Inflammatory macrophage (primary cell): Measurements from ENCODE around the gene KRTAP4-5.
"Not testable (repeated sequence)": the region's sequence is repeated elsewhere in the genome, so short reads cannot be mapped to it uniquely, and the experiment has no call there.

ENCODE experiments used
- DNase-seq, 2 donors: peaks; one replicate each; pipeline ENCODE4 v3.0.0-alpha.2; 2020 to 2022

Gene KRTAP4-5

DNA sequence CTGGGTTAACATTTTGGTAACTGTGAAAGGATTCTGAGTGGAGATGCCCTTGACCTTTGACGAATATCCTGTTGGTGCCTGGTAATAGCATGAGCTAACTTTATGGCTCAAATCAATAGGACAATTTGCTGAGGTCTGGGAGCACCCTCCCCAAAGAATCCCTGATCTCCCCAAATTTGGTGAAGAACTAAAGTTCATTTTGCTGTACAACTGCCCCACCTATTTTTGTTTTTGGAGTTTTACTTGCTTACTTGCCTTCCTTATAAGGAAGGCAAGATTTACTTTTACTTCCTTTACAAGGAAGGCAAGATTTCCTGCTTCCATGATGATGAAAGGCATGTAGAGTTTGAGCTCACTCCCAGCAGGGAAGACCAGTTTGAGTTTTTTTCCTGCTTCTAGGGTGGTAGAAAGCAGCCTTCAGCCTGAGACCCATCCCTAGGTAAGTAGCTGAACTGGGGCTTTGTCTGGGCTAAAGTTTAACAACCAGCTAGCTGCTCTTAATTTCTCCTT lies 41.6 kb downstream of the KRTAP4-5 start:
- no peak for DNase-seq

DNA sequence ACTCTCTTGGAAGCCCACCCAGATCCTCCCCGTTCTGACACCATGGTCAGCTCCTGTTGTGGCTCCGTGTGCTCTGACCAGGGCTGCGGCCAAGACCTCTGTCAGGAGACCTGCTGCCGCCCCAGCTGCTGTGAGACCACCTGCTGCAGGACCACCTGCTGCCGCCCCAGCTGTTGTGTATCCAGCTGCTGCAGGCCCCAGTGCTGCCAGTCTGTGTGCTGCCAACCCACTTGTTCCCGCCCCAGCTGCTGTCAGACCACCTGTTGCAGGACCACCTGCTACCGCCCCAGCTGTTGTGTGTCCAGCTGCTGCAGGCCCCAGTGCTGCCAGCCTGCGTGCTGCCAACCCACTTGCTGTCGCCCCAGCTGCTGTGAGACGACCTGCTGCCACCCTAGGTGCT lies 44.3 kb downstream of the KRTAP4-5 start, which contains the start of gene KRTAP4-9:
Gene KRTAP4-9, plus strand, starts transcription at position 43 of the 400 bp plus-strand sequence. Its CDS starts 0 bp downstream, at position 43.
- DNase-seq, result not testable (repeated sequence)

DNA sequence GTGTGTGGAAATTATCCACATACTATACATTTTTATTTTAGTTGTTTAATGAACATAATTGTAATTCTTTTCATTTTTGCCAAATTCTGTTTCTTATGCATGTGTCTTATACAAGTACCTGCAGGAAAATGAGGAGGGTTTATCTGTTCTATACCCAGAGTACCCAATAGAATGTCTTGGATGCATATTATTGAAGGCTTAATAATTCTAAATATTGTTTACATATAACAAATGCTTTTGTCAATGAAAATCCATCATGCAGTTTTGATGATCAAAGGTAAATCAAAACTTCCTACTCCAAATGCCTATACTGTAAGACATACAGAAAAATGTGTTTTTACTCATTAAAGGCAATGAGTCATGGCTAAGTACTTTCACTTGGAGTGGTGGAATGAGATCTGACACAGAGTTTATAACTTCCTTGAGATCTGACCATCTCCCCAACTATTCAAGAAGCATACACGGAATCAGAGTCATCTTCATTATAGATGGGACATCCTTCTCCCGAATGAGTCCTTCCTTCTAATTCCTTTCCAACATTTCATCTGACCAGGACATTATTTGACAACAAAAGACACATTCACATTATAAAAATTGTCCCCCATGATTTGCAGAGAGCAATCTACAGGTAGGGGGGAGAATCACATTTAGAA lies 45.1 kb downstream of the KRTAP4-5 start:
- DNase-seq, result not testable (repeated sequence)

DNA sequence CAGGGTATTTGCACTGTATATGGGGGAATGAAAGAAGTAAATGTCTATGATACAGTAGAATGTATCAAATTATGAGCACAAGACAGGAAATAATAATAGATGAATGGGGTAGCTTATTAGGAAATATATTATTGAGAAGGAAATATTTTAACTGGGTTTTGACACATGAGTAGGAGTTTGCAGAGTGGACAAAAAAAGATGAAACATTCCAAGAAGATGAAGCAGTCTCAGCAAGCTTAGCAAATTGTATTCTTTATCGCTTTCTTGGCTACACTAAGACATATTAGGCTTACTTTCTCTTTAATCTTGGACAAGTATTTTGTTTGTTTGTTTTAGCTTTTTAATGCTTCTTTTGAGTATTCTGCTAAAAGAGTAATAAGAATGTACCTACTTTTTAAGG lies 45.7 kb downstream of the KRTAP4-5 start:
- DNase-seq, result no peak

DNA sequence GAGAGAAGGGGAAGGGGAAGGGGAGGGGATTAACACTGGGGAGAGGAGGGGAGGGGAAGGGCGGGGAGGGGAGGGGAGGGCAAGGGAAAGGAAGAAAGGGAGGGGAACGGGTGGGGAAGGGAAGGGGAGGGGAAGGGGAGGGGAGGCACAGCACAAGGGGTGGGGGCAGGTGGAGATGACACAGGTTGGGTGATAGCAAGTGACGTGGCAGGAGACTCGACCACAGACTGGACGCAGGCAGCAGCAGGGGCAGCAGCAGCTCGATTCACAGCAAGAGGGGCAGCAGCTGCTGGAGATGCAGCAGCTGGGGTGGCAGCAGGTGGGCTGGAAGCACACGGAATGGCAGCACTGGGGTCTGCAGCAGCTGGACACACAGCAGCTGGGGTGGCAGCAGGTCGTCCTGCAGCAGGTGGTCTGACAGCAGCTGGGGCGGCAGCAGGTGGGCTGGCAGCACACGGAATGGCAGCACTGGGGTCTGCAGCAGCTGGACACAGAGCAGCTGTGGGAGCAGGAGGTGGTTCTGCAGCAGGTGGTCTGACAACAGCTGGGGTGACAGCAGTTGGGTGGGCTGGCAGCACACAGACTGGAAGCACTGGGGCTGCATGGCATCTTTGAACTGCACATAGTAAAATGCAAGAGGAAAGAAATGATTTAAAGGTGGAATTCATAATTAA lies 47.9 kb downstream of the KRTAP4-5 start, which contains the start of gene KRTAP4-16:
Gene KRTAP4-16, minus strand, starts transcription at position 624 of the 674 bp plus-strand sequence. Its CDS starts 0 bp downstream, at position 624.
- DNase-seq, result no peak

DNA sequence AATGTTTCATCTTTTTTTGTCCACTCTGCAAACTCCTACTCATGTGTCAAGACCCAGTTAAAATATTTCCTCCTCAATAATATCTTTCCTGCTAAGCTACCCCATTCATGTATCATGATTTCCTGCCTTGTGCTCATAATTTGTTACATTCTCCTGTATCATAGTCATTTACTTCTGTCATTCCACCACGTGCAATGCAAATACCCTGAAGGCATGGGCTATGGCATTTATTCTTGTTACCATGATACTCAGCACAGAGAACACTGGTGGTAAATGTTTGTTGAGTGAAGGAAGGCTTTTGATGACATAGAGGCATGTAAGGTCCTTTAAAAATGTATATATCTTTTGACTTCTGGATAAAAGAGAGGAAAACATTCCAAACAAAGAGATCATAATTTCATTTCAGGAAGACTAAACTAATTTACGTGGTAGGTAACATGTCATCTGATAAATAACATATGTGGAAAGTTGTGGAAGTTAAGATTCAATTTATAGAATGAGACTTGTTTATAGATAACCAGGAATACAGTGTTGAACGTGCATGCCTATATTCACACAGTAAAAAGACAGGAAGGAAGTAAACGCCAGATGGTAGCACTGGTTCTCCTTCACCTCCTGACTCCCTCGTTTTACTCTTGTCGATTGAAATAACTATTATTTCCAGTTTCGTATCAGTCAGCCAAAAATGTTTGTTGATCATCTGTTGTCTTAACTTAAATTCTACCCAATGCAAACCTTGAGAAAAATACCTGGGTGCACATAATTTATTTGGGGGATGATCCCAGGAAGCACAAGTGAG lies 49.7 kb downstream of the KRTAP4-5 start:
- not testable (repeated sequence) for DNase-seq
